GM20000 (cell line): ENCODE measurements around the gene SLC4A3.
A peak's percentile ranks its signal among the peaks of the same experiment; 100 is the strongest.

Experiments used
- DNase-seq: peaks from one replicate; pipeline ENCODE4 v3.0.0; 2012; ENCODE audit warnings: low spot score
- CTCF ChIP-seq: IDR thresholded peaks from 2 replicates; pipeline ENCODE4 v1.5.1; 2012; ENCODE audit warnings: mild to moderate bottlenecking, control low read depth; ENCODE audit errors: extremely low read depth, missing control alignments

Gene SLC4A3

GRCh38 chr2:219595256-219595655 lies 32.2 kb upstream of the SLC4A3 start:
- no peak for TF ChIP-seq CTCF
- no peak for DNase-seq

- TF ChIP-seq CTCF, result no peak
These were observed 30.4 kb upstream of the SLC4A3 start for GRCh38 chr2:219596954-219597551.

DNA sequence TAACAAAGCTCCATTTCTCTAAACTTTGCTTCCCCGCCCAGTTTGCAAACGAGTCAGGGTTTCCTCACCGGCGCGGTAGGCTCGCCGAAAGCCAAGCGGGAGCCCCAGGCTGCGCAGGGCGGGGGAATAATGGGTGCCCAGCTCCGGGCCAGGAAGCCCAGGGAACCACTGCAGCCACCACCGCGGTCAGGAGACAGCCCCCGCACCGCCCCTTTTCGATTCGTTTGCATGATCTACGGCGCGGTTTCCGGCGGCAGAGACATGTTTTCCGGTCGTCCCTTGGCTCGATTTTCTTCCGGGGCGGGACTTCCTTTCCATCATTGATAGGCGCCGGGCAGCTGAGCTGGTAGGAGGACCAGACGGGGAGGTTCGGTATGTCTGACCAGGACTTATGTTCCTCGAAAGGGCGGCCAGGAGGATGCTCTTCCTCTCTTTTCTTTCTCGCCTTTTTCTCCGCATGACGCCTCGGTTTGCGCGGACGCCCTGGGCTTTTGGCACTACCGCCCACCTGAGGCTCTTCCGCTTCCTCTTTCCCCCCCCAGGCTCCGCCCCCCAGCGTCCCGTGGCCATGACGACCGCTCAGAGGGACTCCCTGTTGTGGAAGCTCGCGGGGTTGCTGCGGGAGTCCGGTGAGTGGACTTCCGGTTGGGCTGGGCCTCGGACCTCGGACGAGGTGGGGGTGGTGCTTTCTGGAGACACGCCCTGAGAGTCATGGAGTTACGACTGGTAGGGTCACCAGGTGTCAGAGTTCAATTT lies 29.7 kb upstream of the SLC4A3 start, which contains the start of gene STK11IP:
TSS of gene STK11IP (plus strand) at position 306 of the 756 bp plus-strand sequence. CDS start at position 569, 263 bp downstream.
- no peak for TF ChIP-seq CTCF
- DNase-seq, result peak; percentile 95

More at GRCh38 chr2:219596954-219597551, 30.4 kb upstream of the SLC4A3 start:
- DNase-seq, result no peak

- TF ChIP-seq CTCF, result no peak
These were observed 28.9 kb upstream of the SLC4A3 start for GRCh38 chr2:219598308-219599078.

DNA sequence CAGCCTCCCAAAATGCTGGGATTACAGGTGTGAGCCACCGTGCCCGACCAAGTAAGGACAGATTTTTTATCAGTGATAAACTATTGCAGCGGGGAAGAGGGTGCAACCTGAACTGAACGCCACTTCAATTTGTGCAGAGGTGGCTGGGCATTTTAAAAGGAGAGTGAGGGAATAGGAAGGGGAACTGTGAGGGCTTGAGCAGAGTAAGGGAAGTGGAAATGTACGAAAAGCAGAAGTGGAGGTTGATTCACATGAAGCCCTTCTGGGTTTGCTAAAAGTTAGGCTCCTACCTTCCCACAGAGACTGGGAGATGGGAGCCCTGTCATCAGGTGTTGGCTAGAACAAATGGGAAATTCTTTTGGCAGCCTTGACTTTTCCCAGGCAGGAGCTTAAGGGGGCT lies 23.7 kb upstream of the SLC4A3 start:
- no peak for TF ChIP-seq CTCF
- DNase-seq, result no peak

More at GRCh38 chr2:219598308-219599078, 28.9 kb upstream of the SLC4A3 start:
- no peak for DNase-seq

DNA sequence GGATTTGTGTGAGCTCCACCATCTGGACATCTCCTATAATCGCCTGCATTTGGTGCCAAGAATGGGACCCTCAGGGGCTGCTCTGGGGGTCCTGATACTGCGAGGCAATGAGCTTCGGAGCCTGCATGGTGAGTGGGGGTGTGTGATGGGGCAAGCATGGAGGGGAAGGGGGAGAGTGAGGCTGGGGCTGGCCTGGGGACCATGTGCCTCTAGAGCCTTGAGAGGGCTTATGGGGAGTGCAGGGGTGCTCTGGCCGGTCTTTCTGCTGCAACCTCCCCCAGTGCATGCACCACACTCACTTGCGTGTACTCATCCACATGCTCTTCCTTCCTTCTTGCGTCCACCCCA lies 21.8 kb upstream of the SLC4A3 start:
- no peak for DNase-seq

More for the DNA sequence above, 21.8 kb upstream of the SLC4A3 start:
- no peak for TF ChIP-seq CTCF
